ENCODE data around the gene MYOD1. TPM values are rescaled to one million over a fixed set of nuclear protein-coding genes. Genes with fewer than 3 reads are reported as not detected.

MYOD1 gene
- total and polyA plus RNA-seq, 2 of the 4 experiments (the other 2 are of a cell fraction) = not detected

DNA sequence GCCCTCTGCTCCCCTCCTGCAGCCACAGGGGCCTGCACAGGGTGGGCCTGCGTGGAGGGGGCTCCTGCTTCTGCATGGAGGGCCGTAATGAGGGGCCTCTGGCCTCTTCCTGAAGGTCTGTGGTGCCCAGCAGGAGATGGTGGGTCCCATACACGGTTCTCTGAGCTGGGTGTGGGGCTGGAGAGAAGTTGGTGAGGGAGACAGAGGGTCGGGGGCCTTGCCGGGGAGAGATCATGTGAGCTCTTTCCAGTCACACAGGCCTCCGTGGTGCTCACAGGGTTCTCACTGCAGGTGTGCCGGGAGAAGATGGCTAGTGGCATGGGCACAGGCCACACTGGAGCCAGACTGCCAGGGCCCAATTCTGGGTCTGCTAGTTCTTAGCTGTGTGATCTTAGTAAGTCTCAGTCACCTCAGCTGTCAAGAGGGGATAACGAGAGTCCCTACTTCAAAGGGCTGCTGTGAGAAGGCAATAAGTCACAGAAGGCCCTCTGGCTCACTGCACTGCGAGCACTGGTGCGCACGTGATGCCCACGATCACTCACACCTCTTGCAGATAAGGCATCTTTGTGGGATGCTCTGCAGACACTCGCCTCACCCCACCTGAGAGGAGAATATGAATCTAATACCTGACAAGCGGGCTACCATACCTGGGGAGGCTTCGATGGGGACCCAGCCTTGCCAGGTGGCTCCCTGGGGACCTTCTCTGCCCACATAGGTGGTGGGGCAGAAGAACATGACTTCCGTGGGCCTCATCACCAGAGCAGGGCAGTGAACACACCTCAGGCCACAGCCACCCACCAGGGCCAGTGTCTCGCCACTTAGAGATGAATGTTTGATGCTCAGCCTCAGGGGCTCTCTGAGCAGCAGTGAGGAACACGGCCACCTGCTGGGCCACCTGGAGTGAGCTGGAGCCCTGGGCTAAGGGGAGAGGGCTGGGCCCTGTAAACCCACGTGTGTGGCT is 29.7 kb downstream of the MYOD1 start:
- no TSS peak for BruUV-seq (replicated peaks)

More for the DNA sequence above, 29.7 kb downstream of the MYOD1 start:
- H3K9ac ChIP-seq (ENCODE audit: low read depth, low read length) = no peak overlapping the region
- no peaks in the 10 kb centered on the region for H3K4me1 ChIP-seq (ENCODE audit: control insufficient read depth, insufficient read depth, low read length)
- CTCF ChIA-PET = interaction anchor here (1.0 kb wide), 1 partner anchor 14 kb away, joined by 3 read pairs; no protein-coding TSS in a partner anchor
- 49% methylated on average over 5 of the region's 19 CpGs; no CpG with 5 or more reads in 1 of the 2 experiments for WGBS, 2 experiments (ENCODE audit: extremely low coverage in 2 of 2, insufficient read length in 1 of 2)
- no peak overlapping the region for H2BK5ac ChIP-seq (ENCODE audit: low read depth, low read length, poor library complexity, severe bottlenecking)
- no peak overlapping the region for H2BK20ac ChIP-seq (ENCODE audit: low read depth, low read length)
- no peak overlapping the region for H4K91ac ChIP-seq (ENCODE audit: insufficient read depth, low read depth, low read length)
- H3K56ac ChIP-seq (ENCODE audit: extremely low read depth, insufficient read depth, low read length) = no peak overlapping the region
- H3K14ac ChIP-seq (replicated peaks; ENCODE audit: low read depth, low read length) = no peak overlapping the region
- no peak overlapping the region for H2BK120ac ChIP-seq (ENCODE audit: low read depth, low read length)
- H3K79me1 ChIP-seq (ENCODE audit: low read depth in 1 of 2, low read length in 2 of 2) = no peaks in the 10 kb centered on the region
- H4K5ac ChIP-seq (ENCODE audit: low read depth, low read length) = no peak overlapping the region
- H3K27ac ChIP-seq (ENCODE audit: insufficient read depth, low read length) = no peak overlapping the region
- H2AK9ac ChIP-seq (replicated peaks; ENCODE audit: low read depth, low read length, poor library complexity) = no peak overlapping the region
- H3K4ac ChIP-seq (ENCODE audit: low read depth, low read length) = no peak overlapping the region
- ATAC-seq (ENCODE audit: low read depth) (no peak), DNase-seq (no peak)
- intact Hi-C loops (cut with micrococcal nuclease) = no loop called here
- no peaks in the 10 kb centered on the region; the same call in 1 of the 2 replicates for H4K20me1 ChIP-seq (ENCODE audit: insufficient read depth, low read length)
- no peak overlapping the region for H3K4me3 ChIP-seq (ENCODE audit: insufficient read depth, low read depth, low read length)
- H2BK15ac ChIP-seq (ENCODE audit: low read depth, low read length) = no peak overlapping the region
- H2AFZ ChIP-seq (replicated peaks; ENCODE audit: low read length, poor library complexity) = no peak overlapping the region
- H3K9me3 ChIP-seq (ENCODE audit: control insufficient read depth, insufficient read depth, low read length) = no peaks in the 10 kb centered on the region
- H3K4me2 ChIP-seq (ENCODE audit: low read depth, low read length) = no peak overlapping the region
- dilution Hi-C loops (cut with HindIII; ENCODE audit: low sequenced_read_pairs, unreplicated experiment) = loop anchor here (25.0 kb wide), 1 partner anchor 238 kb away; no protein-coding TSS in a partner anchor
- no peak overlapping the region; the same call in 1 of the 2 replicates for H3K23ac ChIP-seq (ENCODE audit: low read depth, low read length)
- TF ChIP-seq RAD21 (IDR thresholded peaks at IDR 0.05; ENCODE audit: low read length) (no peak), NFE2L2 (IDR thresholded peaks at IDR 0.05; ENCODE audit: low read depth, low read length) (no peak), RCOR1 (IDR thresholded peaks at IDR 0.05; ENCODE audit: insufficient replicate concordance, low read length) (no peak), CEBPB (IDR thresholded peaks at IDR 0.05; ENCODE audit: low read depth, low read length) (no peak), MAFK (IDR thresholded peaks at IDR 0.05; ENCODE audit: low read depth, low read length) (no peak), CTCF (conservative IDR thresholded peaks at IDR 0.05; ENCODE audit: low read depth, low read length) (no peak), MAZ (IDR thresholded peaks at IDR 0.05; ENCODE audit: borderline replicate concordance, low read depth, low read length) (no peak), BHLHE40 (IDR thresholded peaks at IDR 0.05; ENCODE audit: low read depth, low read length) (no peak), SMC3 (IDR thresholded peaks at IDR 0.05; ENCODE audit: low read depth, low read length) (no peak), MXI1 (IDR thresholded peaks at IDR 0.05; ENCODE audit: borderline replicate concordance, low read depth, low read length) (no peak), POLR2A (IDR thresholded peaks at IDR 0.05; ENCODE audit: low read depth, low read length) (no peak), FOS (IDR thresholded peaks at IDR 0.05; ENCODE audit: low read depth, low read length) (no peak)
- TF ChIP-seq, protein P1, sequence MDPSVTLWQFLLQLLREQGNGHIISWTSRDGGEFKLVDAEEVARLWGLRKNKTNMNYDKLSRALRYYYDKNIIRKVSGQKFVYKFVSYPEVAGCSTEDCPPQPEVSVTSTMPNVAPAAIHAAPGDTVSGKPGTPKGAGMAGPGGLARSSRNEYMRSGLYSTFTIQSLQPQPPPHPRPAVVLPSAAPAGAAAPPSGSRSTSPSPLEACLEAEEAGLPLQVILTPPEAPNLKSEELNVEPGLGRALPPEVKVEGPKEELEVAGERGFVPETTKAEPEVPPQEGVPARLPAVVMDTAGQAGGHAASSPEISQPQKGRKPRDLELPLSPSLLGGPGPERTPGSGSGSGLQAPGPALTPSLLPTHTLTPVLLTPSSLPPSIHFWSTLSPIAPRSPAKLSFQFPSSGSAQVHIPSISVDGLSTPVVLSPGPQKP (IDR thresholded peaks at IDR 0.05; ENCODE audit: borderline replicate concordance, low read depth, low read length) = no peak
- TF ChIP-seq, protein P2, sequence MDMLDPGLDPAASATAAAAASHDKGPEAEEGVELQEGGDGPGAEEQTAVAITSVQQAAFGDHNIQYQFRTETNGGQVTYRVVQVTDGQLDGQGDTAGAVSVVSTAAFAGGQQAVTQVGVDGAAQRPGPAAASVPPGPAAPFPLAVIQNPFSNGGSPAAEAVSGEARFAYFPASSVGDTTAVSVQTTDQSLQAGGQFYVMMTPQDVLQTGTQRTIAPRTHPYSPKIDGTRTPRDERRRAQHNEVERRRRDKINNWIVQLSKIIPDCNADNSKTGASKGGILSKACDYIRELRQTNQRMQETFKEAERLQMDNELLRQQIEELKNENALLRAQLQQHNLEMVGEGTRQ (IDR thresholded peaks at IDR 0.05; ENCODE audit: low read depth, low read length) = no peak
- H4K8ac ChIP-seq (ENCODE audit: low read depth in 2 of 2, low read length in 2 of 2) = no peak overlapping the region
- no peak overlapping the region for H3K18ac ChIP-seq (ENCODE audit: low read depth, low read length)
- no peaks in the 10 kb centered on the region; the same call in 1 of the 2 replicates for H3K9me1 ChIP-seq (ENCODE audit: insufficient read depth, low read length)
- no peaks in the 10 kb centered on the region for H3K36me3 ChIP-seq (ENCODE audit: control insufficient read depth, insufficient read depth, low read length)
- no peak overlapping the region for H2AK5ac ChIP-seq (ENCODE audit: low read depth, low read length)
- H3K27me3 ChIP-seq (ENCODE audit: control insufficient read depth, insufficient read depth, low read length) = peaks cover 26% of the 10 kb centered on the region
- POLR2A ChIA-PET (ENCODE audit: unreplicated experiment) = no interaction called here
- in situ Hi-C loops (cut with MboI; ENCODE audit: low sequenced_read_pairs) = no loop called here
